IMR-90 (cell line): ENCODE results near the gene C8A. TPM values are rescaled to one million over a fixed set of nuclear protein-coding genes. Genes with fewer than 3 reads are reported as not detected.

Experiments
- ATAC-seq: fragments of 200-7000 bp; cut with Tn5 transposase; 2 replicates; pipeline ENCODE4 v1.9.1; 2020; ENCODE audit warnings: low read depth, mild to moderate bottlenecking, moderate library complexity
- BruUV-seq: library from RNA; stranded (reverse); fragments of 400-500 nt; replicated peaks from 2 replicates; lab custom pipeline; 2021; lab: Mats Ljungman, UMichigan
- CTCF ChIA-PET: fragments of 300-600 bp; formaldehyde crosslinking; extraction: SDS; loops from one replicate; lab custom pipeline; 2021; ENCODE audit warnings: antibody characterized with exemption; lab: Yijun Ruan, JAX
- POLR2A ChIA-PET: fragments of 300-600 bp; sonication (Branson Sonifier 250); formaldehyde crosslinking; loops from one replicate; lab custom pipeline; 2022; ENCODE audit warnings: antibody characterized with exemption; ENCODE audit not compliant: unreplicated experiment; lab: Charles Lee
- DNase-seq: peaks from one replicate; pipeline ENCODE4 v3.0.0; 2013
- H2AFZ ChIP-seq: replicated peaks from 2 replicates; pipeline ENCODE3; 2013; ENCODE audit warnings: low read length, mild to moderate bottlenecking; ENCODE audit not compliant: poor library complexity
- H2AK5ac ChIP-seq: 2 replicates; pipeline ENCODE4 v1.6.1; 2013; ENCODE audit warnings: low read depth, low read length, inconsistent platforms
- H2AK9ac ChIP-seq: replicated peaks from 2 replicates; pipeline ENCODE3; 2013; ENCODE audit warnings: mild to moderate bottlenecking, low read depth, low read length, moderate library complexity; ENCODE audit not compliant: poor library complexity
- H2BK120ac ChIP-seq: 2 replicates; pipeline ENCODE4 v1.6.1; 2013; ENCODE audit warnings: low read depth, low read length, inconsistent platforms
- H2BK15ac ChIP-seq: 3 replicates; pipeline ENCODE4 v1.6.1; 2013; ENCODE audit warnings: low read depth, low read length, inconsistent platforms
- H2BK20ac ChIP-seq: 2 replicates; pipeline ENCODE4 v1.6.1; 2013; ENCODE audit warnings: low read depth, mild to moderate bottlenecking, inconsistent platforms, low read length, moderate library complexity
- H2BK5ac ChIP-seq: 2 replicates; pipeline ENCODE4 v1.6.1; 2013; ENCODE audit warnings: mild to moderate bottlenecking, low read depth, low read length, inconsistent platforms; ENCODE audit not compliant: poor library complexity, severe bottlenecking
- H3K14ac ChIP-seq: replicated peaks from 2 replicates; pipeline ENCODE4 v1.6.1; 2013; ENCODE audit warnings: low read depth, low read length, inconsistent platforms
- H3K18ac ChIP-seq: 2 replicates; pipeline ENCODE4 v1.6.1; 2013; ENCODE audit warnings: low read depth, low read length, control low read depth
- H3K23ac ChIP-seq: 2 replicates; pipeline ENCODE4 v1.6.1; 2013; ENCODE audit warnings: low read depth, low read length, inconsistent platforms
- H3K27ac ChIP-seq: 2 replicates; pipeline ENCODE4 v1.5.1; 2013; ENCODE audit warnings: mild to moderate bottlenecking, control low read depth, low read length; ENCODE audit not compliant: insufficient read depth
- H3K27me3 ChIP-seq: 2 replicates; pipeline ENCODE4 v1.6.1; 2013; ENCODE audit warnings: low read length; ENCODE audit not compliant: control insufficient read depth, insufficient read depth
- H3K36me3 ChIP-seq: 2 replicates; pipeline ENCODE4 v1.6.1; 2013; ENCODE audit warnings: low read length, mixed read lengths; ENCODE audit not compliant: control insufficient read depth, insufficient read depth
- H3K4ac ChIP-seq: 2 replicates; pipeline ENCODE4 v1.6.1; 2013; ENCODE audit warnings: low read depth, low read length, inconsistent platforms
- H3K4me1 ChIP-seq: 2 replicates; pipeline ENCODE4 v1.6.1; 2013; ENCODE audit warnings: low read length, mixed read lengths; ENCODE audit not compliant: control insufficient read depth, insufficient read depth
- H3K4me2 ChIP-seq: 2 replicates; pipeline ENCODE4 v1.6.1; 2013; ENCODE audit warnings: low read depth, mild to moderate bottlenecking, control low read depth, low read length, moderate library complexity
- H3K4me3 ChIP-seq: 2 replicates; pipeline ENCODE4 v1.5.1; 2013; ENCODE audit warnings: low read depth, mild to moderate bottlenecking, control low read depth, low read length, moderate library complexity; ENCODE audit not compliant: insufficient read depth
- H3K56ac ChIP-seq: 2 replicates; pipeline ENCODE4 v1.6.1; 2013; ENCODE audit warnings: low read length, inconsistent platforms; ENCODE audit not compliant: insufficient read depth; ENCODE audit errors: extremely low read depth
- H3K79me1 ChIP-seq, 2 experiments: 2 replicates each; pipeline ENCODE4 v1.6.1; 2013; ENCODE audit warnings: low read length in 2 of 2, inconsistent platforms in 1 of 2, low read depth in 1 of 2
- H3K9ac ChIP-seq: 2 replicates; pipeline ENCODE4 v1.6.1; 2013; ENCODE audit warnings: low read depth, low read length, control low read depth
- H3K9me1 ChIP-seq: 2 replicates; pipeline ENCODE4 v1.6.1; 2013; ENCODE audit warnings: low read length, inconsistent platforms; ENCODE audit not compliant: insufficient read depth
- H3K9me3 ChIP-seq: 2 replicates; pipeline ENCODE4 v1.6.1; 2013; ENCODE audit warnings: low read length; ENCODE audit not compliant: control insufficient read depth, insufficient read depth
- H4K20me1 ChIP-seq: 2 replicates; pipeline ENCODE4 v1.6.1; 2013; ENCODE audit warnings: low read length, inconsistent platforms; ENCODE audit not compliant: insufficient read depth
- H4K5ac ChIP-seq: 2 replicates; pipeline ENCODE4 v1.6.1; 2013; ENCODE audit warnings: mild to moderate bottlenecking, low read depth, low read length, control low read depth
- H4K8ac ChIP-seq, 2 experiments: 2 replicates each; pipeline ENCODE4 v1.6.1; 2013; ENCODE audit warnings: low read depth in 2 of 2, low read length in 2 of 2, control low read depth in 1 of 2, inconsistent platforms in 1 of 2
- H4K91ac ChIP-seq: 2 replicates; pipeline ENCODE4 v1.6.1; 2013; ENCODE audit warnings: low read depth, low read length, inconsistent platforms; ENCODE audit not compliant: insufficient read depth
- CEBPB ChIP-seq: IDR thresholded peaks from 2 replicates; pipeline ENCODE4 v1.6.1; 2012; ENCODE audit warnings: low read depth, low read length, improper control_type of control experiment
- CTCF ChIP-seq: conservative IDR thresholded peaks from 2 replicates; pipeline ENCODE4 v1.5.1; 2012; ENCODE audit warnings: mild to moderate bottlenecking, low read depth, low read length, improper control_type of control experiment
- MAZ ChIP-seq: IDR thresholded peaks from 2 replicates; pipeline ENCODE4 v1.6.1; 2012; ENCODE audit warnings: low read depth, mild to moderate bottlenecking, low read length, improper control_type of control experiment, moderate library complexity, borderline replicate concordance
- POLR2A ChIP-seq: IDR thresholded peaks from 2 replicates; pipeline ENCODE4 v1.6.1; 2012; ENCODE audit warnings: mild to moderate bottlenecking, low read depth, low read length
- USF2 ChIP-seq: fragments of 150-350 bp; IDR thresholded peaks from 2 replicates; pipeline ENCODE4 v1.6.1; 2017; ENCODE audit warnings: mild to moderate bottlenecking, antibody characterized with exemption, low read length, low read depth
- WGBS, 2 experiments: methylation state at CpG; one replicate each; pipeline versions ENCODE4 v1.1.5 to v1.1.7; 2013; ENCODE audit warnings: missing lambda C conversion rate in 2 of 2; ENCODE audit not compliant: insufficient read length in 1 of 2; ENCODE audit errors: extremely low coverage in 2 of 2; 5-methylcytosine and 5-hydroxymethylcytosine counted together
- dilution Hi-C: fragments of 300-500 bp; cut with HindIII; formaldehyde crosslinking; loops from one replicate; pipeline ENCODE4 v1.14.3; 2018; ENCODE audit warnings: low sequenced_read_pairs; ENCODE audit not compliant: unreplicated experiment
- in situ Hi-C: fragments of 300-500 bp; cut with MboI; formaldehyde crosslinking; loops from 3 replicates; pipeline ENCODE4 v1.14.3; 2019; ENCODE audit warnings: low sequenced_read_pairs, inconsistent platforms, mixed read lengths
- intact Hi-C: fragments of 100-400 bp; cut with micrococcal nuclease; formaldehyde crosslinking; loops from 2 replicates; pipeline ENCODE4 v1.10.0; 2022
- polyA plus RNA-seq, 3 experiments: library from polyadenylated mRNA; depleted of rRNA; stranded (reverse); fragments of >200 nt; gene quantifications; 2 replicates each; pipeline ENCODE4 v1.2.3, GENCODE V29; 2012; ENCODE audit warnings: low replicate concordance in 1 of 3
- total RNA-seq: library from RNA; depleted of rRNA; stranded (reverse); fragments of >200 nt; gene quantifications from 2 replicates; pipeline ENCODE4 v1.2.3, GENCODE V29; 2012

C8A gene
- total and polyA plus RNA-seq, 2 of the 4 experiments (the other 2 are of a cell fraction), result not detected

- Histone ChIP-seq H3K4me1 (peaks cover 2% of the 10 kb centered on the region; the same call in 1 of the 2 replicates), H2BK5ac (no peak overlapping the region), H3K4me3 (no peak overlapping the region), H2BK15ac (no peak overlapping the region), H2AFZ (no peak overlapping the region), H2AK9ac (no peak overlapping the region), H2BK20ac (no peak overlapping the region), H3K27me3 (peaks cover 8% of the 10 kb centered on the region; the same call in 1 of the 2 replicates), H3K9ac (no peak overlapping the region), H3K18ac (no peak overlapping the region), H2AK5ac (no peak overlapping the region), H3K4ac (no peak overlapping the region), H3K56ac (no peak overlapping the region), H4K8ac (no peak overlapping the region), H2BK120ac (no peak overlapping the region), H4K20me1 (no peaks in the 10 kb centered on the region), H3K79me1 (no peaks in the 10 kb centered on the region), H3K4me2 (no peak overlapping the region), H3K27ac (no peak overlapping the region), H3K9me3 (no peaks in the 10 kb centered on the region), H3K23ac (no peak overlapping the region), H3K36me3 (no peaks in the 10 kb centered on the region), H3K14ac (no peak overlapping the region), H3K9me1 (no peaks in the 10 kb centered on the region), H4K5ac (no peak overlapping the region), H4K91ac (no peak overlapping the region)
- ChIA-PET POLR2A (no interaction called here), CTCF (interaction anchor here (1.2 kb wide), 1 partner anchor 9 kb away, joined by 3 read pairs; no protein-coding TSS in a partner anchor)
- dilution Hi-C loops, result no loop called here
- BruUV-seq, result no TSS peak
- TF ChIP-seq USF2 (no peak), CTCF (no peak), CEBPB (no peak), MAZ (no peak), POLR2A (no peak)
- ATAC-seq (no peak), DNase-seq (no peak)
- in situ Hi-C loops, result loop anchor here (10.0 to 25.0 kb wide), 2 partner anchors 217 to 1299 kb away; no protein-coding TSS in a partner anchor
- no CpG with 5 or more reads among the region's 2 CpGs for WGBS, 2 experiments
- intact Hi-C loops, result no loop called here
Observed at GRCh38 chr1:56811331-56811730, 43.3 kb upstream of the C8A start.
